ENCODE data around the gene NAV3.

DNA sequence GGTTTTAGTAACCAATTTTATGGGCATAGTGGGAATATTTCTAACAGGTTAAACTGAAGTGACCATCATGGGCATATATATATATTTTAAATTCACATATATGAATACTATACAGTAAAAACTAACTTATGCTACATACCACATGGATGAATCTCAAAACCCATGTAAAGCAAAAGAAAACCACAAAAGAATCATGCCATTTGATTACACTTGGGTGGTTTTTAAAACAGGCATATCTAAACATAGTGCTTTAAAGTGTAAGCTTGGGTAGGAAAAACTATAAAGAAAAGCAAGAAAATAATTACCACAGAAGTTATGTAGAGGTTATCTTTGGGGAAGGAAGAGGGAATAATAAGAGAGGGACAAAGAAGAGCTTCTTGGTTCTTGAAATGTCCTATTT is 326.1 kb downstream of the NAV3 start:
- TF ChIP-seq, protein P1, sequence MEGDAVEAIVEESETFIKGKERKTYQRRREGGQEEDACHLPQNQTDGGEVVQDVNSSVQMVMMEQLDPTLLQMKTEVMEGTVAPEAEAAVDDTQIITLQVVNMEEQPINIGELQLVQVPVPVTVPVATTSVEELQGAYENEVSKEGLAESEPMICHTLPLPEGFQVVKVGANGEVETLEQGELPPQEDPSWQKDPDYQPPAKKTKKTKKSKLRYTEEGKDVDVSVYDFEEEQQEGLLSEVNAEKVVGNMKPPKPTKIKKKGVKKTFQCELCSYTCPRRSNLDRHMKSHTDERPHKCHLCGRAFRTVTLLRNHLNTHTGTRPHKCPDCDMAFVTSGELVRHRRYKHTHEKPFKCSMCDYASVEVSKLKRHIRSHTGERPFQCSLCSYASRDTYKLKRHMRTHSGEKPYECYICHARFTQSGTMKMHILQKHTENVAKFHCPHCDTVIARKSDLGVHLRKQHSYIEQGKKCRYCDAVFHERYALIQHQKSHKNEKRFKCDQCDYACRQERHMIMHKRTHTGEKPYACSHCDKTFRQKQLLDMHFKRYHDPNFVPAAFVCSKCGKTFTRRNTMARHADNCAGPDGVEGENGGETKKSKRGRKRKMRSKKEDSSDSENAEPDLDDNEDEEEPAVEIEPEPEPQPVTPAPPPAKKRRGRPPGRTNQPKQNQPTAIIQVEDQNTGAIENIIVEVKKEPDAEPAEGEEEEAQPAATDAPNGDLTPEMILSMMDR (IDR thresholded peaks at IDR 0.05) = no peak
- TF ChIP-seq POLR2AphosphoS5 (IDR thresholded peaks at IDR 0.05; ENCODE audit: low read depth, low read length) = no peak
- TF ChIP-seq FOXJ3 (CRISPR knock-in tag; IDR thresholded peaks at IDR 0.05) = no peak
- no peak for TF ChIP-seq FOXM1 (IDR thresholded peaks at IDR 0.05; ENCODE audit: low read depth)
- TF ChIP-seq, protein P2, sequence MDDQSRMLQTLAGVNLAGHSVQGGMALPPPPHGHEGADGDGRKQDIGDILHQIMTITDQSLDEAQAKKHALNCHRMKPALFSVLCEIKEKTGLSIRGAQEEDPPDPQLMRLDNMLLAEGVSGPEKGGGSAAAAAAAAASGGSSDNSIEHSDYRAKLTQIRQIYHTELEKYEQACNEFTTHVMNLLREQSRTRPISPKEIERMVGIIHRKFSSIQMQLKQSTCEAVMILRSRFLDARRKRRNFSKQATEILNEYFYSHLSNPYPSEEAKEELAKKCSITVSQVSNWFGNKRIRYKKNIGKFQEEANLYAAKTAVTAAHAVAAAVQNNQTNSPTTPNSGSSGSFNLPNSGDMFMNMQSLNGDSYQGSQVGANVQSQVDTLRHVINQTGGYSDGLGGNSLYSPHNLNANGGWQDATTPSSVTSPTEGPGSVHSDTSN (IDR thresholded peaks at IDR 0.05) = no peak
- TF ChIP-seq EP300 (IDR thresholded peaks at IDR 0.05; ENCODE audit: borderline replicate concordance in 1 of 2, low read depth in 1 of 2, low read length in 1 of 2) = no peak
- TF ChIP-seq GABPA (IDR thresholded peaks at IDR 0.05; ENCODE audit: low read depth) = no peak
- no peak for TF ChIP-seq YY1 (IDR thresholded peaks at IDR 0.05; ENCODE audit: low read depth)
- no peak for TF ChIP-seq EZH2phosphoT487 (IDR thresholded peaks at IDR 0.05; ENCODE audit: borderline replicate concordance, low read depth)
- no peak for TF ChIP-seq GATA2 (CRISPR knock-in tag; IDR thresholded peaks at IDR 0.05)
- no peak for TF ChIP-seq RAD21 (IDR thresholded peaks at IDR 0.05; ENCODE audit: low read length)
- TF ChIP-seq, protein P3, sequence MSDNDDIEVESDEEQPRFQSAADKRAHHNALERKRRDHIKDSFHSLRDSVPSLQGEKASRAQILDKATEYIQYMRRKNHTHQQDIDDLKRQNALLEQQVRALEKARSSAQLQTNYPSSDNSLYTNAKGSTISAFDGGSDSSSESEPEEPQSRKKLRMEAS (IDR thresholded peaks at IDR 0.05; ENCODE audit: low read depth) = no peak
